Endodermal cell (in vitro differentiated cells): ENCODE measurements around the gene ZDHHC14. TPM values are rescaled to one million over a fixed set of nuclear protein-coding genes. Genes with fewer than 3 reads are reported as not detected.

Source experiments
- DNase-seq: peaks from one replicate; pipeline ENCODE4 v3.0.0-alpha.2; 2017
- H3K27ac ChIP-seq: 2 replicates; pipeline ENCODE4 v1.5.1; 2013; ENCODE audit warnings: mild to moderate bottlenecking, low read depth, low read length, moderate library complexity
- H3K27me3 ChIP-seq: 2 replicates; pipeline ENCODE4 v1.6.1; 2013; ENCODE audit warnings: mild to moderate bottlenecking, low read length, moderate library complexity; ENCODE audit not compliant: insufficient read depth, control insufficient read depth, poor library complexity, severe bottlenecking
- H3K36me3 ChIP-seq: 2 replicates; pipeline ENCODE4 v1.7.0; 2013; ENCODE audit warnings: mild to moderate bottlenecking, low read length, moderate library complexity; ENCODE audit not compliant: control insufficient read depth, insufficient read depth
- H3K4me1 ChIP-seq: one replicate; pipeline ENCODE4 v1.7.0; 2013; ENCODE audit warnings: low read length; ENCODE audit not compliant: control insufficient read depth, insufficient read depth
- H3K4me3 ChIP-seq: 2 replicates; pipeline ENCODE4 v1.5.1; 2013; ENCODE audit warnings: mild to moderate bottlenecking, low read length, moderate library complexity
- H3K9ac ChIP-seq: 2 replicates; pipeline ENCODE4 v1.6.1; 2013; ENCODE audit warnings: mild to moderate bottlenecking, low read length, moderate library complexity; ENCODE audit not compliant: poor library complexity, severe bottlenecking; ENCODE audit errors: extremely low read depth
- H3K9me3 ChIP-seq: 2 replicates; pipeline ENCODE4 v1.6.1; 2013; ENCODE audit warnings: mild to moderate bottlenecking, low read length, moderate library complexity; ENCODE audit not compliant: control insufficient read depth
- H3K27ac Mint-ChIP-seq: 2 replicates; pipeline ENCODE4 v1.8.0; 2020; ENCODE audit warnings: mixed read lengths
- H3K27me3 Mint-ChIP-seq: 2 replicates; pipeline ENCODE4 v1.8.0; 2021; ENCODE audit warnings: mild to moderate bottlenecking, mixed read lengths; ENCODE audit not compliant: insufficient read depth
- H3K36me3 Mint-ChIP-seq: 2 replicates; pipeline ENCODE4 v1.8.0; 2020; ENCODE audit warnings: low read depth, mixed read lengths
- H3K4me1 Mint-ChIP-seq: 2 replicates; pipeline ENCODE4 v1.8.0; 2020; ENCODE audit warnings: mixed read lengths
- H3K4me3 Mint-ChIP-seq: 2 replicates; pipeline ENCODE4 v1.8.0; 2020; ENCODE audit warnings: mild to moderate bottlenecking, moderate library complexity, mixed read lengths
- H3K9me3 Mint-ChIP-seq: 2 replicates; pipeline ENCODE4 v1.8.0; 2020; ENCODE audit warnings: mild to moderate bottlenecking, mixed read lengths
- WGBS, 2 experiments: methylation state at CpG; one replicate each; pipeline versions ENCODE4 v1.1.5 to v1.1.7; 2013; ENCODE audit warnings: missing lambda C conversion rate in 2 of 2, mixed read lengths in 1 of 2; ENCODE audit not compliant: insufficient coverage in 1 of 2, insufficient read length in 1 of 2; 5-methylcytosine and 5-hydroxymethylcytosine counted together
- total RNA-seq, 2 donors: library from RNA; stranded (reverse); fragmentation: NEBNext Ultra II Directional in 1 of 2; extraction: Animal tissue kit (Norgen Biotek cat#: 25700) in 1 of 2; gene quantifications; 2 replicates in 1 of 2; 3 replicates in 1 of 2; pipeline ENCODE4 v1.2.1, GENCODE V29; 2021
- TF ChIP-seq, protein P1 (sequence below): fragments of 200-600 bp; sonication (generic); conservative IDR thresholded peaks from 2 replicates; pipeline ENCODE4 v1.5.0; 2021; ENCODE audit warnings: antibody characterized with exemption, mild to moderate bottlenecking

ZDHHC14 gene
- total RNA-seq, 2 donors from 2014 or later: 2.3 to 4.5 TPM

- Histone ChIP-seq H3K27ac (no peak overlapping the region), H3K4me3 (no peak overlapping the region), H3K9me3 (no peaks in the 10 kb centered on the region), H3K9ac (no peak overlapping the region), H3K4me1 (no peaks in the 10 kb centered on the region), H3K36me3 (no peaks in the 10 kb centered on the region), H3K27me3 (no peaks in the 10 kb centered on the region)
- no peaks in the 10 kb centered on the region for H3K27me3 Mint-ChIP-seq
- no peak for DNase-seq
- H3K27ac Mint-ChIP-seq: peak overlapping the region; percentile 15
- WGBS, 2 experiments: 88 to 91% methylated on average over 2 to 4 of the region's 4 CpGs
- no peaks in the 10 kb centered on the region for H3K36me3 Mint-ChIP-seq
- no peaks in the 10 kb centered on the region for H3K9me3 Mint-ChIP-seq
- TF ChIP-seq, protein P1, sequence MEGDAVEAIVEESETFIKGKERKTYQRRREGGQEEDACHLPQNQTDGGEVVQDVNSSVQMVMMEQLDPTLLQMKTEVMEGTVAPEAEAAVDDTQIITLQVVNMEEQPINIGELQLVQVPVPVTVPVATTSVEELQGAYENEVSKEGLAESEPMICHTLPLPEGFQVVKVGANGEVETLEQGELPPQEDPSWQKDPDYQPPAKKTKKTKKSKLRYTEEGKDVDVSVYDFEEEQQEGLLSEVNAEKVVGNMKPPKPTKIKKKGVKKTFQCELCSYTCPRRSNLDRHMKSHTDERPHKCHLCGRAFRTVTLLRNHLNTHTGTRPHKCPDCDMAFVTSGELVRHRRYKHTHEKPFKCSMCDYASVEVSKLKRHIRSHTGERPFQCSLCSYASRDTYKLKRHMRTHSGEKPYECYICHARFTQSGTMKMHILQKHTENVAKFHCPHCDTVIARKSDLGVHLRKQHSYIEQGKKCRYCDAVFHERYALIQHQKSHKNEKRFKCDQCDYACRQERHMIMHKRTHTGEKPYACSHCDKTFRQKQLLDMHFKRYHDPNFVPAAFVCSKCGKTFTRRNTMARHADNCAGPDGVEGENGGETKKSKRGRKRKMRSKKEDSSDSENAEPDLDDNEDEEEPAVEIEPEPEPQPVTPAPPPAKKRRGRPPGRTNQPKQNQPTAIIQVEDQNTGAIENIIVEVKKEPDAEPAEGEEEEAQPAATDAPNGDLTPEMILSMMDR: peak; percentile 48
- H3K4me3 Mint-ChIP-seq: no peak overlapping the region
- H3K4me1 Mint-ChIP-seq: no peaks in the 10 kb centered on the region
Observed at GRCh38 chr6:157615420-157615769, 234.4 kb downstream of the ZDHHC14 start.

DNA sequence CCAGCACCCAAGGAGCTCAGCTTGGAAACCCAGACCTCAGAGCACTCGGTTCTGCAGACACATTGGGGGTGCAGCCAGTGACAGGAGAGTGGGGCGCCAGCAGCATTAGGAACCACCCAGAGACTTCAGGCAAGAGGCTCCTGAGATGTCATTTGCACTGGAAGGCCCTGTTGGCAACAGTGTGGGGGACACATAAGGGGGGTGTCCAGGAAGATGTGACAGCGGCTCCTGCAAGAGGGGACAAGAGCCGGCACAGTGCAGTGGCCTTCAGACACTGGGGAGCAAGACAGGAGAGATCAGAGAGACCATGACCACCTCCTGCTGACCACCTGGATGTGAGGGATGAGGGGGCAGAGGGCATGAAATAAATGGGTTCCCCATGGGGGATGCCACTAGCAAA, 235.0 kb downstream of the ZDHHC14 start:
- Mint-ChIP-seq H3K4me1 (no peaks in the 10 kb centered on the region), H3K27ac (no peak overlapping the region), H3K9me3 (no peaks in the 10 kb centered on the region), H3K36me3 (no peaks in the 10 kb centered on the region), H3K4me3 (no peak overlapping the region), H3K27me3 (no peaks in the 10 kb centered on the region)
- TF ChIP-seq, protein P1: no peak
- no peaks in the 10 kb centered on the region for H3K27me3 ChIP-seq
- H3K27ac ChIP-seq: no peak overlapping the region
- H3K9me3 ChIP-seq: no peaks in the 10 kb centered on the region
- no peak overlapping the region for H3K9ac ChIP-seq
- WGBS, 2 experiments: 92 to 96% methylated on average over 4 of the region's 4 CpGs
- H3K36me3 ChIP-seq: no peaks in the 10 kb centered on the region
- H3K4me3 ChIP-seq: no peak overlapping the region
- H3K4me1 ChIP-seq: no peaks in the 10 kb centered on the region
- no peak for DNase-seq

- WGBS, 2 experiments: 92 to 100% methylated on average over 1 to 3 of the region's 3 CpGs
- H3K4me1 Mint-ChIP-seq: peaks cover under 1% of the 10 kb centered on the region
- no peak overlapping the region for H3K27ac ChIP-seq
Observed at GRCh38 chr6:157620944-157621343, 240.0 kb downstream of the ZDHHC14 start.

More at GRCh38 chr6:157620944-157621343, 240.0 kb downstream of the ZDHHC14 start:
- Mint-ChIP-seq H3K27ac (peak overlapping the region; percentile 21), H3K36me3 (no peaks in the 10 kb centered on the region), H3K9me3 (no peaks in the 10 kb centered on the region), H3K27me3 (no peaks in the 10 kb centered on the region), H3K4me3 (no peak overlapping the region)
- H3K27me3 ChIP-seq: no peaks in the 10 kb centered on the region
- no peak overlapping the region for H3K4me3 ChIP-seq
- H3K9me3 ChIP-seq: no peaks in the 10 kb centered on the region
- TF ChIP-seq, protein P1: no peak
- no peaks in the 10 kb centered on the region for H3K4me1 ChIP-seq
- H3K36me3 ChIP-seq: no peaks in the 10 kb centered on the region
- H3K9ac ChIP-seq: no peak overlapping the region
- no peak for DNase-seq
